NCI-H1436 (cell line): ENCODE data around the gene TMEM207.
A peak's percentile ranks its signal among the peaks of the same experiment; 100 is the strongest.

Experiments
- DNase-seq: peaks from one replicate; lab custom pipeline; 2025; lab: John Stamatoyannopoulos, UW

The TMEM207 gene

GRCh38 chr3:190444006-190444405 lies 5.7 kb downstream of the TMEM207 start:
- no peak for DNase-seq

GRCh38 chr3:190443257-190443656 lies 6.4 kb downstream of the TMEM207 start:
- DNase-seq: no peak

- DNase-seq: no peak
Measured at GRCh38 chr3:190442240-190442639, 7.5 kb downstream of the TMEM207 start.

GRCh38 chr3:190436331-190436730 lies 13.4 kb downstream of the TMEM207 start:
- DNase-seq: no peak

- DNase-seq: no peak
Measured at GRCh38 chr3:190435618-190436017, 14.1 kb downstream of the TMEM207 start.

GRCh38 chr3:190433626-190434025 lies 16.1 kb downstream of the TMEM207 start:
- no peak for DNase-seq

- DNase-seq: no peak
Measured at GRCh38 chr3:190432216-190432615, 17.5 kb downstream of the TMEM207 start.

- DNase-seq: no peak
Measured at GRCh38 chr3:190430906-190431305, 18.8 kb downstream of the TMEM207 start.

GRCh38 chr3:190429681-190430080 lies 20.0 kb downstream of the TMEM207 start:
- no peak for DNase-seq

GRCh38 chr3:190426806-190427507 lies 22.7 kb downstream of the TMEM207 start:
- DNase-seq: no peak

GRCh38 chr3:190425833-190426232 lies 23.9 kb downstream of the TMEM207 start:
- no peak for DNase-seq

GRCh38 chr3:190424478-190425439 lies 24.9 kb downstream of the TMEM207 start:
- peak; percentile 44 for DNase-seq

GRCh38 chr3:190424108-190424477 lies 25.6 kb downstream of the TMEM207 start:
- DNase-seq: no peak

- DNase-seq: no peak
Measured at GRCh38 chr3:190414297-190414696, 35.4 kb downstream of the TMEM207 start.

- DNase-seq: no peak
Measured at GRCh38 chr3:190404715-190405114, 45.0 kb downstream of the TMEM207 start.

GRCh38 chr3:190401963-190402362 lies 47.7 kb downstream of the TMEM207 start:
- no peak for DNase-seq

- DNase-seq: no peak
Measured at GRCh38 chr3:190399677-190400076, 50.0 kb downstream of the TMEM207 start.

GRCh38 chr3:190397889-190398288 lies 51.8 kb downstream of the TMEM207 start:
- no peak for DNase-seq

GRCh38 chr3:190396001-190396400 lies 53.7 kb downstream of the TMEM207 start:
- no peak for DNase-seq

- DNase-seq: no peak
Measured at GRCh38 chr3:190388703-190389102, 61.0 kb downstream of the TMEM207 start.

- no peak for DNase-seq
Measured at GRCh38 chr3:190387578-190388213, 62.0 kb downstream of the TMEM207 start, which contains the start of gene CLDN16. TSS of gene CLDN16 (plus strand) at chr3:190388163. CDS start at chr3:190388330, 167 bp downstream.
